CD4-positive, alpha-beta memory T cell (primary cell): ENCODE results near the gene CLUH. TPM values are rescaled to one million over a fixed set of nuclear protein-coding genes. Genes with fewer than 3 reads are reported as not detected.
A peak's percentile ranks its signal among the peaks of the same experiment; 100 is the strongest.
"Not testable (repeated sequence)": the region's sequence is repeated elsewhere in the genome, so short reads cannot be mapped to it uniquely, and the experiment has no call there.

Source experiments
- CTCF ChIA-PET: fragments of 350-600 bp; sonication (Branson Sonifier 250); formaldehyde crosslinking; loops from one replicate; lab custom pipeline; 2021; ENCODE audit warnings: inconsistent platforms; ENCODE audit not compliant: partially characterized antibody; lab: Charles Lee
- POLR2A ChIA-PET: fragments of 350-600 bp; sonication (Branson Sonifier 250); formaldehyde crosslinking; loops from one replicate; lab custom pipeline; 2021; ENCODE audit not compliant: partially characterized antibody; lab: Charles Lee
- DNase-seq, 5 donors: peaks; one replicate each; pipeline versions ENCODE4 v3.0.0 to v3.0.0-alpha.2; 2020 to 2022; ENCODE audit warnings: mixed read lengths in 1 of 5
- H3K27ac ChIP-seq: one replicate; pipeline ENCODE4 v1.7.0; 2013; ENCODE audit warnings: low read depth, low read length
- H3K27me3 ChIP-seq: 2 replicates; pipeline ENCODE4 v1.7.0; 2013; ENCODE audit warnings: mild to moderate bottlenecking, low read length, moderate library complexity; ENCODE audit not compliant: insufficient read depth
- H3K36me3 ChIP-seq: 2 replicates; pipeline ENCODE4 v1.7.0; 2013; ENCODE audit warnings: mild to moderate bottlenecking, low read length, moderate library complexity; ENCODE audit not compliant: insufficient read depth
- H3K4me1 ChIP-seq: 2 replicates; pipeline ENCODE4 v1.7.0; 2013; ENCODE audit warnings: mild to moderate bottlenecking, low read length, moderate library complexity; ENCODE audit not compliant: insufficient read depth
- H3K4me3 ChIP-seq, 2 donors: one replicate each; pipeline ENCODE4 v1.7.0; 2013; ENCODE audit warnings: low read length in 2 of 2, mild to moderate bottlenecking in 1 of 2
- H3K9me3 ChIP-seq, 2 donors: one replicate each; pipeline ENCODE4 v1.7.0; 2013; ENCODE audit warnings: low read length in 2 of 2, control low read depth in 1 of 2; ENCODE audit not compliant: control insufficient read depth in 1 of 2
- H3K27ac Mint-ChIP-seq, 7 donors: one replicate each; pipeline ENCODE4 v1.8.0; 2020 to 2021; ENCODE audit warnings: mixed read lengths in 7 of 7, mild to moderate bottlenecking in 6 of 7, inconsistent platforms in 3 of 7, moderate library complexity in 3 of 7
- H3K27me3 Mint-ChIP-seq, 2 donors: one replicate each; pipeline ENCODE4 v1.8.0; 2020 to 2021; ENCODE audit warnings: mixed read lengths in 2 of 2
- H3K36me3 Mint-ChIP-seq, 2 donors: one replicate each; pipeline ENCODE4 v1.8.0; 2020 to 2021; ENCODE audit warnings: mixed read lengths in 2 of 2, inconsistent platforms in 1 of 2, mild to moderate bottlenecking in 1 of 2
- H3K4me1 Mint-ChIP-seq, 4 donors: one replicate each; pipeline ENCODE4 v1.8.0; 2020 to 2021; ENCODE audit warnings: mixed read lengths in 4 of 4, mild to moderate bottlenecking in 1 of 4
- H3K4me3 Mint-ChIP-seq, 8 donors: one replicate each; pipeline ENCODE4 v1.8.0; 2020 to 2021; ENCODE audit warnings: mixed read lengths in 8 of 8, mild to moderate bottlenecking in 7 of 8, moderate library complexity in 6 of 8, inconsistent platforms in 3 of 8
- H3K9me3 Mint-ChIP-seq, 8 donors: one replicate each; pipeline ENCODE4 v1.8.0; 2020 to 2021; ENCODE audit warnings: mixed read lengths in 8 of 8, mild to moderate bottlenecking in 5 of 8, inconsistent platforms in 3 of 8, moderate library complexity in 1 of 8
- intact Hi-C: fragments of 100-400 bp; cut with micrococcal nuclease; formaldehyde crosslinking; loops from one replicate; pipeline ENCODE4 v1.15.1; 2023
- polyA plus RNA-seq, 2 donors: library from polyadenylated mRNA; unstranded; fragments of 300-500 nt; fragmentation: Illumina TruSeq; gene quantifications; one replicate each; pipeline ENCODE4 v1.2.3, GENCODE V29; 2021
- total RNA-seq, 2 experiments: library from RNA; stranded (reverse); gene quantifications; one replicate each; pipeline ENCODE4 v1.2.3, GENCODE V29; 2021

The CLUH gene
- total and polyA plus RNA-seq, 4 experiments from 2014 or later: 5.5 to 44.1 (median 29.1) TPM

DNA sequence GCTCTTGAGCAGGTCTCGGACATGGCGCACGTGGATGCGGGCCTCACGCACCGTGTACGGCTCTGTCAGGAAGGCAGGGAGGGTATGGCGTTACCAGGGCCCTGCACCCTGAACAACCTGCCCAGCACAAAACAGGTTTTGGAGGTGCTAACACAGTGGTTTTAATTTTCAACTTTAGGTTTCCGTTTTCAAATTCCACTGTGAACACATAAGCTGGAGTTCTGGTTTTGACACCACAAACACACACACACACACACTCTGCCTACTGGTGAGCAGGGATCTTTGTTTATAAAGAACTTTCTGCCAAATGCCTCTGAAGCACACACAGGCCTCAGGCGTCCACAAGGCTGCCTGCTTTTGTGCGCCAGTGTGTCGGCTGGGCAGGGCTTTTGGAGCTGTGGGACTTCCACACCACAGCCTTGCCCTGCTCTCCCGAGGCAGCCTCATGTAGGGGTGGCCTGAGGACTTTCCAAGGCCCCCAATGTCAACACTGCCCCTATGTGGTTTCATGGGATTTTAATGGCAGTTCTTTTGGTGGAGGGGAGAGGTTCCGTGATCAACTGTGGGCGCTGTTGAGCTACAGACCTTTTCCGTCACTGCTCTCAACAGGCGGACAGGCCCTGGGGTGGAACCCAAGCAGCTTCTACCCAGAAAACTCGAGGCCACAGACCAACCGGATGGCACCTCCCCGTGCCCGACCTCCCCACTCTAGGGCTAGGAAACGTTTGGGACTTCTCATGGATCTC, 9.4 kb downstream of the CLUH start:
- ChIA-PET POLR2A (interaction anchor here (1.1 kb wide), 1 partner anchor 9 kb away, joined by 3 read pairs; no protein-coding TSS in a partner anchor), CTCF (no interaction called here)
- Histone ChIP-seq H3K36me3 (peaks cover 9% of the 10 kb centered on the region), H3K27me3 (no peaks in the 10 kb centered on the region), H3K27ac (no peak overlapping the region), H3K4me1 (no peaks in the 10 kb centered on the region), H3K4me3 (no peak overlapping the region), H3K9me3 (no peaks in the 10 kb centered on the region)
- H3K27ac Mint-ChIP-seq: no peak overlapping the region
- H3K9me3 Mint-ChIP-seq: no peaks in the 10 kb centered on the region
- intact Hi-C loops: no loop called here
- DNase-seq: no peak
- H3K4me1 Mint-ChIP-seq: peaks cover 3 to 10% (median 7%) of the 10 kb centered on the region in 4 donors
- H3K27me3 Mint-ChIP-seq: no peaks in the 10 kb centered on the region
- peaks cover 7 to 37% of the 10 kb centered on the region in 2 donors for H3K36me3 Mint-ChIP-seq
- no peak overlapping the region for H3K4me3 Mint-ChIP-seq

DNA sequence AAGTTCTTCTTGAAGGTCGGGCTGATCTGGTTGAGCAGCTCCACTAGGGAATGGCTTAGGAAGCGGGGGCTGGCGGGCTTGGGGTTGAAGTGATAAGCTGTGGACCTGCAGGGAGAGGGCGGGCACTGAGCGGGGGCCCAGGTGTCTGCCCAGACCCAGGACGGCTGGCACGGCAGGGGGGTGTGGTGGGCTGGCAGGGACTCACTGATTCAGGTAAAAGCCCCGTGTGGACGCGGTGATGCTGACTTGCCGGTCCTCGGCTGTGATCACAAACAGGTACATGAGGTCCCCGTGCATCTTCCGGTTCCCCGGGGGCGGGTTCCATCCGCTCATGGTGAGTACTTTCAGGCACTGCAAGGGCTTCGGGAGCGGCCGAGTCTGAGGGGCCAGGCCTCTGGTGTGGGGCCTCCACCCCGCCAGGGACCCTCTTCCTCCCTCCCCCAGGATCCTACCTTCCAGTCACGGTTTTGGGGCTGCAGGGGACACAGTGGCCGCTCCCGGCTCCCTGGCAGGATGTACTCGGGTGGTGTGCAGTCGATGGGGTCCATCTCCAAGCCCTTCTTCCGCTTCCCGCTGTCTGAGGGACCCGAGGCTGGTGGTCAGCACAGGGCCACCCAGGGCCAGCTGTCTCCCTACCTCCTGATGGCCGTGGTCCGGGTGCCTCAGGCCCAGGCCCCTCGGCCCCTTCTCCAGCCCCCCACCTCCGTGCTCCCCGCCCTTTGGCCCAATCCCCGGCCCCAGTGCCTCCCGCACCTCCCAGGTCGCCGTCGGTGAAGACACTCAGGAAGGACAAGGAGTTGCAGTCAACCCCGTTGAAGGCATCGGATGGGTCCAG, 10.2 kb downstream of the CLUH start:
- no peaks in the 10 kb centered on the region for H3K9me3 ChIP-seq
- peaks cover 7 to 41% of the 10 kb centered on the region in 2 donors for H3K36me3 Mint-ChIP-seq
- H3K27ac ChIP-seq: no peak overlapping the region
- H3K4me3 Mint-ChIP-seq: no peak overlapping the region
- peak in 1 of 5 donors; percentile 36 for DNase-seq
- no peak overlapping the region for H3K27ac Mint-ChIP-seq
- no peaks in the 10 kb centered on the region for H3K9me3 Mint-ChIP-seq
- ChIA-PET CTCF (no interaction called here), POLR2A (interaction anchor here (1.1 kb wide), 1 partner anchor 9 kb away, joined by 3 read pairs; no protein-coding TSS in a partner anchor)
- no peaks in the 10 kb centered on the region for H3K27me3 ChIP-seq
- intact Hi-C loops: no loop called here
- no peaks in the 10 kb centered on the region for H3K4me1 ChIP-seq
- peaks cover 3 to 10% (median 4%) of the 10 kb centered on the region in 4 donors for H3K4me1 Mint-ChIP-seq
- H3K27me3 Mint-ChIP-seq: no peaks in the 10 kb centered on the region
- peaks cover 9% of the 10 kb centered on the region for H3K36me3 ChIP-seq
- H3K4me3 ChIP-seq: no peak overlapping the region

DNA sequence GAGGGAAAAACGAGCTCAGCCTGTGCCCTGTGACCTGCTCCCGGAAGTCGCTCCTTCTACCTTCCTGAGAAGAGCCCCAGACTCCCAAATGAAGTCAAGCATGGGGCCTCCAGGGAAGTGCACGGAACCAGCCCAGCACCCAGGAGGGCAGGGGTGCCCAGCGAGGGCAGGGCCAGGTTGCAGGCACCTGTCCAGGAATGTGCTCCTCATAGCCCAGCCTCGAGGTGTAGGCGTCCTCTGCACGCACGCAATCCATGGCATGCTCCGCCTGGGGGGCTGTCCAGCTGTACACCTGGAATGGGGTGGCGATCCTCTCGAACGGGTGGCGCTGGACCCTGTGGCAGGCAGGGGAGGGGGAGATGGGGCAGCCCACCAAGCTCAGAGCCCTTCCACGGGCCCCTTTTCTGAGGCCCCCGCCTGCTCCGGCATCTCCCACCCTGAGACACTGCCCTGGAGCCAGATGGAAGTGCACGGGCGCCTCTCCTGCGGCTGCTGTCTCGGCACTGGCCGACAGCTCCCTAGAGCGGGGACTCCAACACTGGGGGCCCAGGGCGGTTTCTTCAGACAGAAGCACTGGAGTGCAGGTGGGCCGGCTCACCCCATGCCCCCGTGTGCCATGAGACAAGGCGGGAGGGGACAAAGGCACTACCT, 10.9 kb downstream of the CLUH start:
- peaks cover 7 to 41% of the 10 kb centered on the region in 2 donors for H3K36me3 Mint-ChIP-seq

DNA sequence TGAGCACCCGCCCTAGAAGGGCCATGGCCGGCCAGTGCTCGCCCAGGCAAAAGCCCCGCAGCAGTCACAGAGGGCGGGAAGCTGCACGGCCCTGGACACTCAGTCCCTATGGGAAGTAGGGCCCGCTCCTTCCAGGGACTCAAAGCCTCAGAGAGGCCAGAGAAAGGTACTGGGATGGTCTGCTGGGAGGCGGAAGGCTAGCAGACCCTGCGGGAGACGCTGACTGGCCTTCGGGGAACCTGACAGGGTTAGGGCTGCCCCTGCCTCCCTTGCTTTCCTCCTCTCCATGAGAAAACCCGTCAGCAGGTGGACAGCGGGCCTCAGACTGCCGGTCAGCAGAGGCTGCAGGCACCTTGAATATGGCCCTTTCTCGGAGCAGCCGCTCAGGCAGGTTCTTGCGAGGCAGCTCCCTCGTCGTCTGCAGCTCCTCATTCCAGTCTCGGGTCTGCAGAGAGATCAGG, 11.5 kb downstream of the CLUH start:
- CTCF ChIA-PET: no interaction called here

More for the DNA sequence above, 10.9 kb downstream of the CLUH start:
- no peaks in the 10 kb centered on the region for H3K4me1 ChIP-seq
- H3K27ac ChIP-seq: no peak overlapping the region
- ChIA-PET CTCF (no interaction called here), POLR2A (no interaction called here)
- no peak for DNase-seq
- no peak overlapping the region for H3K4me3 ChIP-seq
- no peak overlapping the region for H3K4me3 Mint-ChIP-seq
- H3K9me3 Mint-ChIP-seq: no peaks in the 10 kb centered on the region
- H3K27me3 ChIP-seq: no peaks in the 10 kb centered on the region
- H3K4me1 Mint-ChIP-seq: peaks cover 3 to 8% (median 4%) of the 10 kb centered on the region in 4 donors
- intact Hi-C loops: no loop called here
- H3K36me3 ChIP-seq: peaks cover 11% of the 10 kb centered on the region
- H3K9me3 ChIP-seq: no peaks in the 10 kb centered on the region
- no peak overlapping the region for H3K27ac Mint-ChIP-seq
- H3K27me3 Mint-ChIP-seq: no peaks in the 10 kb centered on the region

DNA sequence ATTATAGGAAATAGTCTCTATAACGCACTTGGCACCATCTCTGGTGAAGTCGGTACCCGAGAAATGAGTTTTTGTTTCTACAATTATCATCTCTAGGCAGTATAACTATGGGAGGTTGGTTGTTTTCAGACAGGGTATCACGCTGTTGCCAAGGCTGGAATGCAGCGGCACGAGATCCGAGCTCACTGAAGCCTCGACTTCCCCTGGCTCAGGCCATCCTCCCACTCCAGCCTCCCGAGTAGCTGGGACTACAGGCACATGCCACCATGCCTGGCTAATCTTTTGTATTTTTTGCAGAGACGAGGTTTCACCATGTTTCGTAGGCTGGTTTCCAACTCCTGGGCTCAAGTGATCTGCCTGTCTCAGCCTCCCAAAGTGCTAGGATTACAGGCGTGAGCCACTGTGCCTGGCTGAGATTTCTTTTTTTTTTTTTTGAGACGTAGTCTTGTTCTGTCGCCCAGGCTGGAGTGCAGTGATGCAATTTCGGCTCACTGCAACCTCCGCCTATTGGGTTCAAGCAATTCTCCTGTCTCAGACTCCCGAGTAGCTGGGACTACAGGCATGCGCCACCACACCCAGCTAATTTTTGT, 12.3 kb downstream of the CLUH start:
- H3K4me3 Mint-ChIP-seq, H3K9me3 ChIP-seq, DNase-seq, H3K4me1 ChIP-seq, H3K27me3 Mint-ChIP-seq, H3K27me3 ChIP-seq, H3K4me3 ChIP-seq, CTCF ChIA-PET, H3K27ac ChIP-seq, H3K9me3 Mint-ChIP-seq, H3K4me1 Mint-ChIP-seq, H3K27ac Mint-ChIP-seq, intact Hi-C loops, POLR2A ChIA-PET: not testable (repeated sequence)
- peaks cover 4 to 33% of the 10 kb centered on the region in 2 donors for H3K36me3 Mint-ChIP-seq
- H3K36me3 ChIP-seq: peaks cover 14% of the 10 kb centered on the region

More for the DNA sequence above, 11.5 kb downstream of the CLUH start:
- POLR2A ChIA-PET: no interaction called here
- Histone ChIP-seq H3K4me1 (no peaks in the 10 kb centered on the region), H3K36me3 (peaks cover 14% of the 10 kb centered on the region), H3K4me3 (no peak overlapping the region), H3K9me3 (no peaks in the 10 kb centered on the region), H3K27me3 (no peaks in the 10 kb centered on the region), H3K27ac (no peak overlapping the region)
- H3K27me3 Mint-ChIP-seq: no peaks in the 10 kb centered on the region
- H3K27ac Mint-ChIP-seq: peak overlapping the region in 2 of 7 donors; percentile 22 to 29
- peaks cover 0 to 2% (median 0%) of the 10 kb centered on the region in 4 donors for H3K4me1 Mint-ChIP-seq
- intact Hi-C loops: no loop called here
- H3K4me3 Mint-ChIP-seq: no peak overlapping the region
- H3K36me3 Mint-ChIP-seq: peaks cover 4 to 38% of the 10 kb centered on the region in 2 donors
- no peaks in the 10 kb centered on the region for H3K9me3 Mint-ChIP-seq
- no peak for DNase-seq

DNA sequence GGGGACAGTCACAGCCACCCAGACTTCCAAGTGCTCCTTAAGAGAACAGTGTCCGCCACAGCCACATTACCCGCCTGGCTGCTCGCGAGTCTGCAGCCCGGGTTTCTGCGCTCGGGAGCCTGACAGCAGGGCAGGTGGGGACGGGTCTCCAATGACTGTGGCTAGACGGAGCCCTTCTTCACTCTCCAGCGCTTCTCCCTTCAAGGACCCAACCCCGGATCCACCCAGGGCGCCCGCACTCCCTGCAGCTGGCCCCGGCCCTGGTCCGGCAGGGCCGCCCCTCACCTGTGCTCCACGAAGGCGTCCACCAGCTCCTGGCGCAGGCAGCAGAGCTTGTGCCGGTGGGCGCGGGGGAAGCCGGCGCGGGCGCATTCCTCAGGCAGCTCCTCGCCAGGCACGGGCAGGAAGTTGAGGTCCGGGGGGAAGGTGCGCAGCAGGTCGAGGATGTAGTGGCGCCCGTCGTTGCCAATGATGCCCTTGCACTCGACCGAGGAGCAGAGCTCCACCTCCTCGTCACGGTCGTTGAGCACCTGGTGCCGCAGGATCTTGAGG, 13.9 kb downstream of the CLUH start:
- Histone ChIP-seq H3K4me3 (no peak overlapping the region), H3K4me1 (no peaks in the 10 kb centered on the region), H3K27ac (no peak overlapping the region), H3K36me3 (peaks cover 14% of the 10 kb centered on the region), H3K27me3 (no peaks in the 10 kb centered on the region), H3K9me3 (no peaks in the 10 kb centered on the region)
- H3K4me1 Mint-ChIP-seq: no peaks in the 10 kb centered on the region
- no peak overlapping the region for H3K27ac Mint-ChIP-seq
- H3K9me3 Mint-ChIP-seq: no peaks in the 10 kb centered on the region
- no peak for DNase-seq
- H3K27me3 Mint-ChIP-seq: no peaks in the 10 kb centered on the region
- ChIA-PET CTCF (no interaction called here), POLR2A (interaction anchor here (0.6 kb wide), 1 partner anchor 362 kb away, joined by 3 read pairs; no protein-coding TSS in a partner anchor)
- intact Hi-C loops: no loop called here
- peaks cover 7 to 32% of the 10 kb centered on the region in 2 donors for H3K36me3 Mint-ChIP-seq
- no peak overlapping the region for H3K4me3 Mint-ChIP-seq
